ENCODE measurements around the gene JAGN1. TPM values are rescaled to one million over a fixed set of nuclear protein-coding genes. Genes with fewer than 3 reads are reported as not detected.
A peak's percentile ranks its signal among the peaks of the same experiment; 100 is the strongest.

JAGN1 gene
- total and polyA plus RNA-seq, 9 of the 15 experiments (the other 6 are each of a cell fraction or from before 2014, with no cell fraction given): 31.6 to 77.8 (median 40.3) TPM

DNA sequence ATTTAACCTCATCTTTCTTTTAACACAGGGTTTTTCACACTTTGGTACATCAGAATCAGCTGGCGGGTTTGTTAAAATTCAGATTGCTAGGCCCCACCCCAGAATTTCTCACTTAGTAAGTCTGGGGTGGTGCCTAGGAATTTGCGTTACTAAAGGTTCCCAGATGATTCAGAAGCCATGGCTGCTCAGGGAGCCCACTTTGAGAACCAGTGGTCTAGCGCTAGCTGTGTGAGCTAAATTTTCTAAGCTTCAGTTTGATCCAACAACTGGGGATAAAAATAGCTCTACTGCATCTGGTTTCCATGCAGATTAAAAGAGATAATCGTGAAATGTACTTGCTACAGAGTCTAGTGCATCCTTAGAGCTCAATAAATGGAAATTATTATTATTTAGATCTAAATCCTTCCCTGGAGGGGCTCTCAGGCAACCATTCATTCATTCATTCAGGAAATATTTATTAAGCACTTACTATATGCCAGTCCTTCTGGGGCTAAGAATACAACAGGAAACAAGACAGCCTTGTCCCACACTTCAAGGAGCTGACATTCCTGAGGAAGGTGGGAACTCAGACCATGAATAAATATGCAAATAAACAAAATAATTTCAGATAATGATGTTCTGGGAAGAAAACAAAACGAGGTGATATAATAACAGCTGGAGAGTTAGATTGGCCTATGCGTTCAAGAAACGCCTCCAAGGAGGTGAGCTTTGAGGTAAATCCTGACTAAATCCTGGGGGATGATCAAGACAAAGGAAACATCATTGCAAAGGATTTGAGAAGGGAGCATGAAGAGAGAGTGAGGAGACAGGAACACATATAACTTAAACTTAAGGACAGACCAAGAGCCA, 6.5 kb upstream of the JAGN1 start:
- no peaks in the 10 kb centered on the region for H3K9me3 ChIP-seq (replicated peaks; ENCODE audit: control insufficient read depth, insufficient read depth, low read depth, low read length)
- H2AFZ ChIP-seq (ENCODE audit: low read depth, low read length): peak overlapping the region; percentile 73
- ChIA-PET CTCF (ENCODE audit: low intra/inter-chr PET ratio) (no interaction called here), POLR2A (interaction anchor here (0.6 to 2.4 kb wide), 12 partner anchors 8 to 487 kb away, joined by 3 to 10 read pairs (median 4); no protein-coding TSS in a partner anchor)
- H3K9ac ChIP-seq (ENCODE audit: insufficient read depth in 1 of 2, low read depth in 2 of 2, low read length in 2 of 2): no peak overlapping the region
- no peaks in the 10 kb centered on the region for H4K20me1 ChIP-seq (replicated peaks; ENCODE audit: control insufficient read depth, insufficient read depth, low read length)
- no peak overlapping the region for H3K4me3 ChIP-seq
- H3K4me1 ChIP-seq (replicated peaks in 1 of 2; ENCODE audit: control insufficient read depth in 2 of 2, insufficient read depth in 2 of 2, low read length in 2 of 2): peaks cover 8 to 33% of the 10 kb centered on the region in 2 experiments; a peak in 4 of 5 replicates
- no peak for FAIRE-seq
- no TSS peak for BruUV-seq (replicated peaks)
- H3K27ac ChIP-seq (ENCODE audit: extremely low read depth, low read depth, low read length): peak overlapping the region; percentile 21; the same call in 1 of the 3 replicates
- H3K4me2 ChIP-seq (ENCODE audit: insufficient read depth, low read length): peak overlapping the region; percentile 61
- no peaks in the 10 kb centered on the region for H3K79me2 ChIP-seq (ENCODE audit: control insufficient read depth, insufficient read depth, low read length)
- no peaks in the 10 kb centered on the region for H3K9me1 ChIP-seq (ENCODE audit: control insufficient read depth, insufficient read depth, low read length)
- intact Hi-C loops (cut with micrococcal nuclease): no loop called here
- ATAC-seq: no peak
- in situ Hi-C loops (cut with MboI): no loop called here
- no peaks in the 10 kb centered on the region for H3K36me3 ChIP-seq (ENCODE audit: control insufficient read depth, insufficient read depth, low read length)
- 51% methylated on average over 7 of the region's 7 CpGs for WGBS (ENCODE audit: insufficient coverage, low coverage, missing lambda C conversion rate)
- DNase-seq (ENCODE audit: extremely low read depth in 1 of 4, low spot score in 3 of 4): no peak
- no peaks in the 10 kb centered on the region for H3K27me3 ChIP-seq (ENCODE audit: control insufficient read depth in 2 of 2, insufficient read depth in 2 of 2, low read length in 2 of 2)
- TF ChIP-seq MEF2A (IDR thresholded peaks at IDR 0.05; ENCODE audit: control insufficient read depth, low read depth, low read length) (peak; percentile 41; the same call in 1 of the 2 replicates), NCOA6 (IDR thresholded peaks at IDR 0.05) (0 out of 2 replicates have a peak, but pooled peaks have one; percentile 10), ELF4 (CRISPR knock-in tag; IDR thresholded peaks at IDR 0.05) (0 out of 2 replicates have a peak, but pooled peaks have one; percentile 35), BCOR (IDR thresholded peaks at IDR 0.05) (peak; percentile 48; the same call in 1 of the 2 replicates), ZNF24 (IDR thresholded peaks at IDR 0.05) (peak; percentile 89), POLR2H (tag; IDR thresholded peaks at IDR 0.05; ENCODE audit: low read depth) (no peak), RBM15 (IDR thresholded peaks at IDR 0.05; ENCODE audit: insufficient read depth, low read length) (no peak), TCF3 (CRISPR knock-in tag; IDR thresholded peaks at IDR 0.05) (no peak), NFRKB (IDR thresholded peaks at IDR 0.05; ENCODE audit: low read depth) (0 out of 2 replicates have a peak, but pooled peaks have one; percentile 21), PHB2 (IDR thresholded peaks at IDR 0.05; ENCODE audit: low read depth) (0 out of 2 replicates have a peak, but pooled peaks have one; percentile 29), DACH1 (IDR thresholded peaks at IDR 0.05; ENCODE audit: partially characterized antibody) (peak; percentile 35), GTF2E2 (tag; IDR thresholded peaks at IDR 0.05) (peak; percentile 47; the same call in 1 of the 2 replicates), FOXJ2 (tag; IDR thresholded peaks at IDR 0.05) (no peak), ZEB2 (IDR thresholded peaks at IDR 0.05) (0 out of 2 replicates have a peak, but pooled peaks have one; percentile 17), ZFX (CRISPR knock-in tag; IDR thresholded peaks at IDR 0.05) (peak; percentile 31; the same call in 1 of the 2 replicates)
- TF ChIP-seq, protein P1, sequence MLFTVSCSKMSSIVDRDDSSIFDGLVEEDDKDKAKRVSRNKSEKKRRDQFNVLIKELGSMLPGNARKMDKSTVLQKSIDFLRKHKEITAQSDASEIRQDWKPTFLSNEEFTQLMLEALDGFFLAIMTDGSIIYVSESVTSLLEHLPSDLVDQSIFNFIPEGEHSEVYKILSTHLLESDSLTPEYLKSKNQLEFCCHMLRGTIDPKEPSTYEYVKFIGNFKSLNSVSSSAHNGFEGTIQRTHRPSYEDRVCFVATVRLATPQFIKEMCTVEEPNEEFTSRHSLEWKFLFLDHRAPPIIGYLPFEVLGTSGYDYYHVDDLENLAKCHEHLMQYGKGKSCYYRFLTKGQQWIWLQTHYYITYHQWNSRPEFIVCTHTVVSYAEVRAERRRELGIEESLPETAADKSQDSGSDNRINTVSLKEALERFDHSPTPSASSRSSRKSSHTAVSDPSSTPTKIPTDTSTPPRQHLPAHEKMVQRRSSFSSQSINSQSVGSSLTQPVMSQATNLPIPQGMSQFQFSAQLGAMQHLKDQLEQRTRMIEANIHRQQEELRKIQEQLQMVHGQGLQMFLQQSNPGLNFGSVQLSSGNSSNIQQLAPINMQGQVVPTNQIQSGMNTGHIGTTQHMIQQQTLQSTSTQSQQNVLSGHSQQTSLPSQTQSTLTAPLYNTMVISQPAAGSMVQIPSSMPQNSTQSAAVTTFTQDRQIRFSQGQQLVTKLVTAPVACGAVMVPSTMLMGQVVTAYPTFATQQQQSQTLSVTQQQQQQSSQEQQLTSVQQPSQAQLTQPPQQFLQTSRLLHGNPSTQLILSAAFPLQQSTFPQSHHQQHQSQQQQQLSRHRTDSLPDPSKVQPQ (CRISPR knock-in tag; IDR thresholded peaks at IDR 0.05; ENCODE audit: borderline replicate concordance): 0 out of 2 replicates have a peak, but pooled peaks have one; percentile 18
- TF ChIP-seq, protein P2, sequence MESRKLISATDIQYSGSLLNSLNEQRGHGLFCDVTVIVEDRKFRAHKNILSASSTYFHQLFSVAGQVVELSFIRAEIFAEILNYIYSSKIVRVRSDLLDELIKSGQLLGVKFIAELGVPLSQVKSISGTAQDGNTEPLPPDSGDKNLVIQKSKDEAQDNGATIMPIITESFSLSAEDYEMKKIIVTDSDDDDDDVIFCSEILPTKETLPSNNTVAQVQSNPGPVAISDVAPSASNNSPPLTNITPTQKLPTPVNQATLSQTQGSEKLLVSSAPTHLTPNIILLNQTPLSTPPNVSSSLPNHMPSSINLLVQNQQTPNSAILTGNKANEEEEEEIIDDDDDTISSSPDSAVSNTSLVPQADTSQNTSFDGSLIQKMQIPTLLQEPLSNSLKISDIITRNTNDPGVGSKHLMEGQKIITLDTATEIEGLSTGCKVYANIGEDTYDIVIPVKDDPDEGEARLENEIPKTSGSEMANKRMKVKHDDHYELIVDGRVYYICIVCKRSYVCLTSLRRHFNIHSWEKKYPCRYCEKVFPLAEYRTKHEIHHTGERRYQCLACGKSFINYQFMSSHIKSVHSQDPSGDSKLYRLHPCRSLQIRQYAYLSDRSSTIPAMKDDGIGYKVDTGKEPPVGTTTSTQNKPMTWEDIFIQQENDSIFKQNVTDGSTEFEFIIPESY (CRISPR knock-in tag; IDR thresholded peaks at IDR 0.05): peak; percentile 95

All from K562 (cell line).